ENCODE results near the gene SGSM1. TPM values are rescaled to one million over a fixed set of nuclear protein-coding genes. Genes with fewer than 3 reads are reported as not detected.

The SGSM1 gene
- polyA plus RNA-seq, 1 of the 3 experiments (the other 2 are of a cell fraction): 0.15 TPM

DNA sequence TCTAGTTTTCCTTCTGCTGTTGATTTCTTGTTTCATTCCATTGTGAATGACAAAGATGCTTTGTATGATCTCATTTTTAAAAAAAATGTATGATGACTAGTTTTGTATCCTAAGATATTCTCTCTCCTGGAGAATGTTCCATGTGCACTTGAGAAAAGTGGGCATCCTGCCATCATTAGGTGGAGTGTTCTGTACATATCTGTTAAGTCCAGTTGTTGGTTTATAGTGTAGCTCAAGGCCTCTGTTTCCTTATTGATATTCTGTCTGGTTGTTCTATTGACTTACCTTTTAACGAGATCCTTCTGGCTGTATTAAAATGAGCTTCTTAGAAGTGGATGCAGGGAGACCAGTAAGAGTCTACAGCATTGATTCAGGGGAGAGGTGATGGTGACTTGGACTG lies 35.2 kb downstream of the SGSM1 start:
- no peaks in the 10 kb centered on the region for H3K36me3 ChIP-seq (replicated peaks in 1 of 2; ENCODE audit: control insufficient read depth in 1 of 2, insufficient read depth in 2 of 2, low read length in 1 of 2)
- no peak overlapping the region for H2AFZ ChIP-seq (ENCODE audit: low read depth)
- WGBS (ENCODE audit: low lambda C conversion rate): 10% methylated on average over 1 of the region's 1 CpG
- H3K79me2 ChIP-seq (ENCODE audit: insufficient read depth): no peaks in the 10 kb centered on the region
- TF ChIP-seq ELF1 (IDR thresholded peaks at IDR 0.05) (no peak), CHD2 (IDR thresholded peaks at IDR 0.05; ENCODE audit: low read length, partially characterized antibody) (no peak), RCOR1 (IDR thresholded peaks at IDR 0.05; ENCODE audit: low read length) (no peak), FOXJ3 (CRISPR knock-in tag; IDR thresholded peaks at IDR 0.05) (no peak), RAD21 (IDR thresholded peaks at IDR 0.05; ENCODE audit: low read length) (no peak), RFX5 (IDR thresholded peaks at IDR 0.05; ENCODE audit: low read length) (no peak), FOXM1 (IDR thresholded peaks at IDR 0.05; ENCODE audit: low read depth) (no peak), YY1 (IDR thresholded peaks at IDR 0.05; ENCODE audit: low read depth) (no peak), EP300 (IDR thresholded peaks at IDR 0.05; ENCODE audit: borderline replicate concordance in 1 of 2, low read depth in 1 of 2, low read length in 1 of 2) (no peak), FOSL2 (IDR thresholded peaks at IDR 0.05; ENCODE audit: borderline replicate concordance, low read depth) (no peak), TCF12 (IDR thresholded peaks at IDR 0.05) (no peak), EZH2phosphoT487 (IDR thresholded peaks at IDR 0.05; ENCODE audit: borderline replicate concordance, low read depth) (no peak)
- TF ChIP-seq, protein P1, sequence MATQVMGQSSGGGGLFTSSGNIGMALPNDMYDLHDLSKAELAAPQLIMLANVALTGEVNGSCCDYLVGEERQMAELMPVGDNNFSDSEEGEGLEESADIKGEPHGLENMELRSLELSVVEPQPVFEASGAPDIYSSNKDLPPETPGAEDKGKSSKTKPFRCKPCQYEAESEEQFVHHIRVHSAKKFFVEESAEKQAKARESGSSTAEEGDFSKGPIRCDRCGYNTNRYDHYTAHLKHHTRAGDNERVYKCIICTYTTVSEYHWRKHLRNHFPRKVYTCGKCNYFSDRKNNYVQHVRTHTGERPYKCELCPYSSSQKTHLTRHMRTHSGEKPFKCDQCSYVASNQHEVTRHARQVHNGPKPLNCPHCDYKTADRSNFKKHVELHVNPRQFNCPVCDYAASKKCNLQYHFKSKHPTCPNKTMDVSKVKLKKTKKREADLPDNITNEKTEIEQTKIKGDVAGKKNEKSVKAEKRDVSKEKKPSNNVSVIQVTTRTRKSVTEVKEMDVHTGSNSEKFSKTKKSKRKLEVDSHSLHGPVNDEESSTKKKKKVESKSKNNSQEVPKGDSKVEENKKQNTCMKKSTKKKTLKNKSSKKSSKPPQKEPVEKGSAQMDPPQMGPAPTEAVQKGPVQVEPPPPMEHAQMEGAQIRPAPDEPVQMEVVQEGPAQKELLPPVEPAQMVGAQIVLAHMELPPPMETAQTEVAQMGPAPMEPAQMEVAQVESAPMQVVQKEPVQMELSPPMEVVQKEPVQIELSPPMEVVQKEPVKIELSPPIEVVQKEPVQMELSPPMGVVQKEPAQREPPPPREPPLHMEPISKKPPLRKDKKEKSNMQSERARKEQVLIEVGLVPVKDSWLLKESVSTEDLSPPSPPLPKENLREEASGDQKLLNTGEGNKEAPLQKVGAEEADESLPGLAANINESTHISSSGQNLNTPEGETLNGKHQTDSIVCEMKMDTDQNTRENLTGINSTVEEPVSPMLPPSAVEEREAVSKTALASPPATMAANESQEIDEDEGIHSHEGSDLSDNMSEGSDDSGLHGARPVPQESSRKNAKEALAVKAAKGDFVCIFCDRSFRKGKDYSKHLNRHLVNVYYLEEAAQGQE (IDR thresholded peaks at IDR 0.05; ENCODE audit: low read depth, low read length): no peak
- TF ChIP-seq, protein P2, sequence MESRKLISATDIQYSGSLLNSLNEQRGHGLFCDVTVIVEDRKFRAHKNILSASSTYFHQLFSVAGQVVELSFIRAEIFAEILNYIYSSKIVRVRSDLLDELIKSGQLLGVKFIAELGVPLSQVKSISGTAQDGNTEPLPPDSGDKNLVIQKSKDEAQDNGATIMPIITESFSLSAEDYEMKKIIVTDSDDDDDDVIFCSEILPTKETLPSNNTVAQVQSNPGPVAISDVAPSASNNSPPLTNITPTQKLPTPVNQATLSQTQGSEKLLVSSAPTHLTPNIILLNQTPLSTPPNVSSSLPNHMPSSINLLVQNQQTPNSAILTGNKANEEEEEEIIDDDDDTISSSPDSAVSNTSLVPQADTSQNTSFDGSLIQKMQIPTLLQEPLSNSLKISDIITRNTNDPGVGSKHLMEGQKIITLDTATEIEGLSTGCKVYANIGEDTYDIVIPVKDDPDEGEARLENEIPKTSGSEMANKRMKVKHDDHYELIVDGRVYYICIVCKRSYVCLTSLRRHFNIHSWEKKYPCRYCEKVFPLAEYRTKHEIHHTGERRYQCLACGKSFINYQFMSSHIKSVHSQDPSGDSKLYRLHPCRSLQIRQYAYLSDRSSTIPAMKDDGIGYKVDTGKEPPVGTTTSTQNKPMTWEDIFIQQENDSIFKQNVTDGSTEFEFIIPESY (IDR thresholded peaks at IDR 0.05; ENCODE audit: borderline replicate concordance, low read depth): no peak
- TF ChIP-seq, protein P3, sequence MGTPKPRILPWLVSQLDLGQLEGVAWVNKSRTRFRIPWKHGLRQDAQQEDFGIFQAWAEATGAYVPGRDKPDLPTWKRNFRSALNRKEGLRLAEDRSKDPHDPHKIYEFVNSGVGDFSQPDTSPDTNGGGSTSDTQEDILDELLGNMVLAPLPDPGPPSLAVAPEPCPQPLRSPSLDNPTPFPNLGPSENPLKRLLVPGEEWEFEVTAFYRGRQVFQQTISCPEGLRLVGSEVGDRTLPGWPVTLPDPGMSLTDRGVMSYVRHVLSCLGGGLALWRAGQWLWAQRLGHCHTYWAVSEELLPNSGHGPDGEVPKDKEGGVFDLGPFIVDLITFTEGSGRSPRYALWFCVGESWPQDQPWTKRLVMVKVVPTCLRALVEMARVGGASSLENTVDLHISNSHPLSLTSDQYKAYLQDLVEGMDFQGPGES (IDR thresholded peaks at IDR 0.05; ENCODE audit: low read depth, low read length): no peak
- H3K9me2 ChIP-seq: no peaks in the 10 kb centered on the region
- DNase-seq: no peak
- H3K4me3 ChIP-seq (ENCODE audit: low read depth in 2 of 2, low read length in 1 of 2): no peak overlapping the region
- CTCF ChIA-PET: interaction anchor here (1.8 to 4.9 kb wide), 4 partner anchors 8 to 73 kb away, joined by 8 to 33 read pairs (median 14); no protein-coding TSS in a partner anchor
- H3K4me2 ChIP-seq: no peak overlapping the region
- H3K9me3 ChIP-seq: no peaks in the 10 kb centered on the region
- H3F3A ChIP-seq (replicated peaks; ENCODE audit: insufficient read depth): no peaks in the 10 kb centered on the region
- no peak overlapping the region for H3K27ac ChIP-seq (ENCODE audit: low read depth in 2 of 2, low read length in 1 of 2)
- no peaks in the 10 kb centered on the region for H3K27me3 ChIP-seq (ENCODE audit: insufficient read depth)
- H4K20me1 ChIP-seq (ENCODE audit: insufficient read depth): no peaks in the 10 kb centered on the region
- H3K9ac ChIP-seq: no peak overlapping the region
- POLR2A ChIA-PET: no interaction called here
- H3K4me1 ChIP-seq (ENCODE audit: control insufficient read depth in 1 of 2, insufficient read depth in 2 of 2, low read depth in 1 of 2, low read length in 1 of 2): no peaks in the 10 kb centered on the region; a peak in 1 of 4 replicates

Measured in SK-N-SH (cell line).